ENCODE data around the gene KIF13A.
"Not testable (repeated sequence)": the region's sequence is repeated elsewhere in the genome, so short reads cannot be mapped to it uniquely, and the experiment has no call there.

Gene KIF13A

DNA sequence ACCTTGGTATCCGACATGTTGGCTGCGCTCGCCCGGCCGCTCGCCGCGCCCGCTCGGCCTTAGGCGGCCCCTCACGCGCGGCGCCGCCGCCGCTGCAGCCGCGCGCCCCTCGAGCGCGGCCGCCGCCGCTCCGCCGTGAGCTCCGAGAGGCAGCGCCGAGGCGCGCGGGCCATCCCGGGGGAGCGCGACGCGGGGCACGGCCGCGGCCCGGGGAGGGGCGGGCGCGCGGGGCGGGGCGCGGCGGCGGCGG is at the start of gene KIF13A:
KIF13A (minus strand) TSS at position 189 of the 250 bp plus-strand sequence; CDS start at position 17, 172 bp downstream.
- no peak for DNase-seq

DNA sequence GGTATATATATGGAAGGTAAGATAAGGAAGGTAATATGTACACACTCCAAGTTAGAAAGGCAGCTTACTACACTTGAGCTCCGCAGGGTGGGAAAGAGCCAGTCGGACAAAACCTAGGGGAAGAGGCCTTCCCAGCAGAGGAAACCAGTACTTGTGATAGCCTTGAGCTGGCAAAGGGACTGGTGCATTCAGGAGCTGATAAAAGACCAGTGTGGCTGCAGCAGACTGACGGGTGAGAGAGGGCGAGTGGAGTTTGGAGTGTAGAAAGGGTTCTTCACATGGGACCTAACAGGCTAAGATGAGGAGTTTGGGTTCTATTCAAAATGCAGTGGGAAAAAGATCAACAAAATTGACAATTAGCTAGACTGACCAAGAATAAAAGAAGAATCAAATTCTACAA is 49.3 kb upstream of the KIF13A start:
- DNase-seq = no peak

GRCh38 chr6:18035330-18035854 is 48.0 kb upstream of the KIF13A start:
- no peak for DNase-seq

DNA sequence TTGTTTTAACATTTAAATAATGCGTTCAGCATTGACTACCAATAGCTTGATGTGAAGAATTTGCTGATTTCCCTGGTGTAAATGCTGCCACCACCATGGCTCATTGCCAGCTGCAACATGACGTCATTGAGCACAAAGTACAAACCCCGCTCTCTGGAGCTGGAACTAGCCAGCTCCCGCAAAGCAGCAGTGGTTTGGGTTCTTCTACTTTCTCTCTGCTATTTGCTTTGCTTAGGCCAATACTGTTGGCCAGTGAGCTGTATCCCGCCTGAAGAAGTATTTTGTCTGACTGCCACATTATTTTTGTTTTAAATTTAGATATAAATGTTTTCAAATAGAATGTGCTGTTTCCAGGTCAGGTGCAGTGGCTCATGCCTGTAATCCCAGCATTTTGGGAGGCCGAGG is 47.4 kb upstream of the KIF13A start:
- DNase-seq = no peak

DNA sequence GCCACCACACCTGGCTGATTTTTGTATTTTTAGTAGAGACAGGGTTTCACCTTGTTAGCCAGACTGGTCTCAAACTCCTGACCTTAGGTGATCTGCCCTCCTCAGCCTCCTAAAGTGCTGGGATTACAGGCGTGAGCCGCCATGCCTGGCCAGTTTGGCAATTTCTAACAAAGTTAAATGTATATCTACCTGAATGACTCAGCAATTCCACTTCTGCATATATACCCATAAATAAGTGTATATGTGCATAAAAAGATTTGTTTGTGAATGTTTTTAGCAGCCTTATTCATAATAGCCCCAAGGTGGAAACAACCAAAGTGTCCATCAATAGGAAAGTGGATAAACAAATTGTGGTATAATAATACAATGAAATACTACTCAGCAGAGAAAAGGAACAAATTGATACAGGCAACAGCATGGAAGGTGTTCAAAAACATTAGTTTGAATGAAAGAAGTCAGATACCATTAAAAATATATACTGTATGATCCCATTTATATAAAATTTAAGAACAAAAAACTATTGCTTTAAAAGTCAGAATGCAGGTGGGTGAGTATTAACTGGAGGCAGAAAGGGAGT is 44.3 kb upstream of the KIF13A start:
- DNase-seq = no peak

GRCh38 chr6:18031189-18031588 is 43.8 kb upstream of the KIF13A start:
- no peak for DNase-seq

DNA sequence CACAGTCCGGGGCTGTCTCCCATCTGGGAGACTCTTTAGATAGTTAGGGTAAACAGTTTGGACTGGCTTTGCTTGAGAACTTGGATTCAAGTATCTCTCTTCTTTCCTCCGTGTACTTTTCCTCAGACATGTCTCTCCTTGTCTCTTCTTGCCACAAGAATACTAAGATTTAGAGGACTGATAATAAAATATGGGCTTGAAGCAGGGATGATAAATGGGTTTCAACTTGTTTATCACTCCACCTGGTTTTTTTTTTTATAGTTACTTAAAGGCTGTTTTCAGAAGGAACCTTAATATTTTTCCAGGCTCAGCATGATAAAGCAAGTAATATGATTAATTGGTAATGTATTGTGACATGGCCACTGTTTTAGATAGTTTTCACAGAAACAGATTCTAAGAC is 40.9 kb upstream of the KIF13A start:
- no peak for DNase-seq

- DNase-seq = no peak
These were observed 38.2 kb upstream of the KIF13A start for GRCh38 chr6:18025596-18025995.

GRCh38 chr6:18024876-18025275 is 37.4 kb upstream of the KIF13A start:
- no peak for DNase-seq

DNA sequence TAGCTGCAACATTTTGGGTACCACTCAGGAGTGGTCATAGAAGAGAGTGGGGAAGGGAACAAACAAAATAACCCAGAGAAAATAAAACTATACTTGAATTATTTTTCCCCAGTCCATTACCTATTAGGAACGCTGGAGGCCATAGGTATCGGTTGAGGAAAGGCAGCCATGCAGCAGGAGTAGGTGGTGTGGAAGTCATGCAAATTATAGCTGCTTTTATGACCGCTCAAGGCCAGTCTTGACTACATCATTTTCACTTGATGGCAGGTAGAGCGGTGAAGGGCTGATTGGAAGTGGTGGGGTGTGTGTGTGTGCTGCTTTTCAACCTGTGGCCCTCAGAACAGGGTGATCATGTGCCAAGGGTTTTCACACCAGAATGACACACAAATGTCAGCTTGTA is 36.5 kb upstream of the KIF13A start:
- DNase-seq = no peak

GRCh38 chr6:18022398-18023231 is 35.2 kb upstream of the KIF13A start:
- peak; percentile 93 for DNase-seq

DNA sequence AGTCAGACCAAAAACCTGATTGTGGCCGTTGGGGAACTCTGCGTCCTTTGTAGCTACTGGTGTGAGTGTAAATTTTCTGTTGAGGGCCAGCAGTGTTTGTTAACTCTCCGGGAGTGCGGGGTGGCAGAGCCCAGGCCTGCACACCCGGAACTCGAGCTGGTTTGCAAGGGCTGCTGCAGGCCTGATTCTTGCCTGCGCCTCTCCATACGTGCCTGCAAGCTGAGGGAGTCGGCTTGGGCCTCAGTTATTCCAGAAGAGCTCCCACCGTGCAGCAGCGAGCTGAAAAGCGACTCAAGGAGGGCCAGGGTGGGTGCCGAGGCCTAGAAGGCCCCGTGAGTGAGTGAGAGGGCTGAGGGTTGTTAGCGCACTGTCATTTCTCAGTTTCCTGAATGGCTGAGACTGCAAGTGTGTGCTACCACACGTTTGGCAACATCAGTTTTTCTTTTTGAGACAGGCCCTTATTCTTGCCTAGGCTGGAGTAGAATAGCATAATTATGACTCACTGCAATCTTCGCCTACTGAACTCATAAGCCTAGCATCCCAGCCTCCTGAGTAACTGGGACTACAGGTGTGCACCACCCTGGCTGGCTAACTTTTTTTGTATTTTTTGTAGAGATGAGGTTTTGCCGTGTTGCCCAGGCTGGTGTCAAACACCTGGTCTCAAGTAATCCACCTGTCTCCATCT is 33.9 kb upstream of the KIF13A start:
- DNase-seq = no peak

DNA sequence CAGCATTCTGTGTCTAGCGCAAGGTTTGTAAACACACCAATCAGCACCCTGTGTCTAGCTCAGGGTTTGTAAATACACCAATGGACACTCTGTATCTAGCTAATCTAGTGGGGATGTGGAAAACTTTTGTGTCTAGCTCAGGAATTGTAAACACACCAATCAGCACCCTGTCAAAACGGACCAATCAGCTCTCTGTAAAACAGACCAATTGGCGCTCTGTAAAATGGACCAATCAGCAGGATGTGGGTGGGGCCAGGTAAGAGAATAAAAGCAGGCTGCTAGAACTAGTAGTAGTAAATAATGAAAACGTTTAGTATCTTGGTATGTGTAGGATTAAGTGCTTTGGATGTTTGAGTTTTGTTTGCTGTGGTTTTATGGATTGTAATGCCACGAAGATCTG is 33.1 kb upstream of the KIF13A start:
- DNase-seq = not testable (repeated sequence)

DNA sequence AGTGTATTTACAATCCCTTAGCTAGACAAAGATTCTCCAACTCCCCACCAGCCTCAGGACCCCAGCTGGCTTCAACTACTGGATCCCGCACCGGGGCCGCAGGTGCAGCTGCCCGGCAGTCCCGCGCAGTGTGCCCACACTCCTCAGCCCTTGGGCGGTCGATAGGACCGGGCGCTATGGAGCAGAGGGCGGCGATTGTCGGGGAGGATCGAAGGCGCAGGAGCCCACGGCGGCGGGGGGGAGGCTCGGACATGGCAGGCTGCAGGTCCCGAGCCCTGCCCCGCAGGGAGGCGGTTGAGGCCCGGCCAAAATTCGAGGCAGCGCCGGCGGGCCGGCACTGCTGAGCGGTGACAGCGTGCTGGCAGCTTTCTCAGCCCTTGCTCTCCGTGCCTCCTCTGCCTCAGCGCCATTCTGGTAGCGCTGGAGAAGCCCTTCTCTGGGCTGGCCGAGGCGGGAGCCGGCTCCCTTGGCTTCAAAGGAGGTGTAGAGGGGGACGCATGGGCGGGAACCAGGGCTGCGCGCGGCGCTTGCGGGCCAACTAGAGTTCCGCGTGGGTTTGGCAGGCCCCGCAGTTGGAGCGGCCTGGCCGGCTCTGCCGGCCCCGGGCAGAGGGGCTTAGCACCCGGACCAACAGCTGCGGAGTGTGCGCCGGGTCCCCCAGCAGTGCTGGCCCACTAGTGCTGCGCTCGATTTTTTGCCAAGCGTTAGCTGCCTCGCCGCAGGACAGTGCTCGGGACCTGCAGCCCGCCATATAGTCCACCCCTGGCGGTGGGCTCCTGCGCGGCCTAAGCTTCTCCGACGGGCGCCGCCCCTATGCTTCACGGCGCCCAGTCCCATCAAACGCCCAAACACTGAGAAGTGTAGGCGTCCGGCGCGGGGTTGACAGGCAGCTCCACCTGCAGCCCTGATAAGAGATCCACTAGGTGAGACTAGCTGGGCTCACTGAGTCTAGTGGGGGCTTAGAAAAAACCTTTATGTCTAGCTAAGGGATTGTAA is 32.4 kb upstream of the KIF13A start:
- no peak for DNase-seq

DNA sequence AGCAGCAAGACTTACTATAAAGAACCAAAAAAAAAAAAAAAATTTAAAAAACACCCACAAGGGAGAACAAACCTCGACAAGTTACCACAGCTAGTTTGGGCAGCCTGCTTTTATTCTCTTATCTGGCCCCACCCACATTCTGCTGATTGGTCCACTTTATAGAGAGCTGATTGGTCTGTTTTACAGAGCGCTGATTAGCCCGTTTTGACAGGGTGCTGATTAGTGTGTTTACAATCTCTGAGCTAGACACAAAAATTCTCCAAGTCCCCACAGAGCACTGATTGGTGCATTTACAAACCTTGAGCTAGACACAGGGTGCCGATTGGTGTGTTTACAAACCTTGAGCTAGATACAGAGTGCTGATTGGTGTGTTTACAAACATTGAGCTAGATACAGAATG is 31.7 kb upstream of the KIF13A start:
- not testable (repeated sequence) for DNase-seq

DNA sequence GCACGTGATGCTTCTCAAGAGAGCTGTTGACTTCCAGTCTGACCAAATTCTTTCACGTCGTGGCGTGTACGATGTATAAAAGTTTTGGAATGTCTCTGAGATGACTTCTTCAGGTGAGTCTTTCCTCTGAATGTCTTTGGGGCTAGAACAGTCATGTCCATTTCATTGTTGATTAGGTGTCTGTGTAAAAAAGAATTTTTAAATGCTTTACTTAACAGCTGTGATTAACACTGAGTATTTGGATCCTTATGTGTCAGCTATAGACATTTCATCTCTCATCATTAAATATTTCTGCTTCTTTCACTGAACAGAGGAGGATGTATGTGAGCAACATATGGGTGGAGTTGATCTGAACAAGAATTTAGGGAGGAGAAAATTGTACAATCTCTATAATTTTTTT is 29.3 kb upstream of the KIF13A start:
- no peak for DNase-seq

GRCh38 chr6:18016133-18016532 is 28.7 kb upstream of the KIF13A start:
- DNase-seq = no peak

DNA sequence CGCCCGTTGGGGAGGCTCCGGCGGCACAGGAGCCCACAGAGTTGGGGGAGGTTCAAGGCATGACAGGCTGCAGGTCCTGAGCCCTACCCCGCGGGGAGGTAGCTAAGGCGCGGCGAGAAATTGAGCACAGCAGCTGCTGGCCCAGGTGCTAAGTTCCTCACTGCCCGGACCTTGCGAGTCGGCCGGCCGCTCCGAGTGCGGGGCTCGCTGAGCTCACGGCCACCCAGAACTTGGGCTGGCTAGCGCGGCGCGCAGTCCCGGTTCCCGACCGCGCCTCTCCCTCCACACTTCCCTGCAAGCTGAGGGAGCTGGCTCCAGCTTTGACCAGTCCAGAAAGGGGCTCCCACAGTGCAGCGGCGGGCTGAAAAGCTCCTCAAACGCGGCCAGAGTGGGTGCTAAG is 23.9 kb upstream of the KIF13A start:
- DNase-seq = no peak

DNA sequence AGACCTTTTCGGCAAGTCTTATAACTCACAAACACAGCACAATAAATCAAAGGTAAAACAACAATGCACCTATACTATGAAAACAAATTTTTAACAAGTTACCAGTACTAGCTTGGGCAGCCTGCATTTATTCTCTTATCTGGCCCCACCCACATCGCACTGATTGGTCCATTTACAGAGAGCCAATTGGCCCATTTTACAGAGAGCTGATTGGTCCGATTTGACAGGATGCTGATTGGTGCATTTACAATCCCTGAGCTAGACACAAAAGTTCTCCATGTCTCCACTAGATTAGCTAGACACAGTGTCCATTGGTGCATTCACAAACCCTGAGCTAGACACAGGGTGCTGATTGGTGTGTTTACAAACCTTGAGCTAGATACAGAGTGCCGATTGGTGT is 23.1 kb upstream of the KIF13A start:
- not testable (repeated sequence) for DNase-seq

- no peak for DNase-seq
These were observed 17.0 kb upstream of the KIF13A start for GRCh38 chr6:18004256-18004985.

GRCh38 chr6:17999425-17999824 is 12.0 kb upstream of the KIF13A start:
- no peak for DNase-seq

- DNase-seq = peak; percentile 74
These were observed 11.0 kb upstream of the KIF13A start for GRCh38 chr6:17998442-17998841.

All from islet precursor cell (in vitro differentiated cells).